AG04450 (cell line): ENCODE measurements around the gene C1orf21. TPM values are rescaled to one million over a fixed set of nuclear protein-coding genes. Genes with fewer than 3 reads are reported as not detected.

Experiments used
- CTCF ChIA-PET: fragments of 300-600, 350-600 bp; formaldehyde crosslinking; extraction: SDS; loops from one replicate; lab custom pipeline; 2022; ENCODE audit warnings: antibody characterized with exemption, inconsistent platforms; lab: Charles Lee
- POLR2A ChIA-PET: fragments of 350-600 bp; formaldehyde crosslinking; extraction: SDS; loops from one replicate; lab custom pipeline; 2021; ENCODE audit warnings: antibody characterized with exemption, inconsistent platforms; lab: Yijun Ruan, JAX
- DNase-seq: peaks from one replicate; pipeline ENCODE4 v3.0.0-alpha.2; 2011; ENCODE audit warnings: low read depth, low spot score
- H3K27ac ChIP-seq: one replicate; pipeline ENCODE4 v1.5.1; 2012; ENCODE audit warnings: low read depth, low read length, control low read depth
- H3K27me3 ChIP-seq: one replicate; pipeline ENCODE4 v1.6.0; 2012; ENCODE audit warnings: low read length; ENCODE audit not compliant: control insufficient read depth, insufficient read depth
- H3K4me3 ChIP-seq: 2 replicates; pipeline ENCODE4 v1.5.1; 2011; ENCODE audit warnings: mild to moderate bottlenecking, low read depth, low read length, control low read depth
- H3K9me3 ChIP-seq: 2 replicates; pipeline ENCODE4 v1.5.1; 2012; ENCODE audit warnings: low read length; ENCODE audit not compliant: control insufficient read depth, insufficient read depth
- polyA plus RNA-seq: library from polyadenylated mRNA; depleted of rRNA; stranded (reverse); fragments of >200 nt; gene quantifications from 2 replicates; pipeline ENCODE4 v1.2.3, GENCODE V29; 2011
- TF ChIP-seq, protein P1 (sequence below): IDR thresholded peaks from 2 replicates; pipeline ENCODE4 v1.5.1; 2011; ENCODE audit warnings: low read depth, low read length, control low read depth, inconsistent platforms

The C1orf21 gene
- polyA plus RNA-seq, 1 experiment: 29.5 TPM

DNA sequence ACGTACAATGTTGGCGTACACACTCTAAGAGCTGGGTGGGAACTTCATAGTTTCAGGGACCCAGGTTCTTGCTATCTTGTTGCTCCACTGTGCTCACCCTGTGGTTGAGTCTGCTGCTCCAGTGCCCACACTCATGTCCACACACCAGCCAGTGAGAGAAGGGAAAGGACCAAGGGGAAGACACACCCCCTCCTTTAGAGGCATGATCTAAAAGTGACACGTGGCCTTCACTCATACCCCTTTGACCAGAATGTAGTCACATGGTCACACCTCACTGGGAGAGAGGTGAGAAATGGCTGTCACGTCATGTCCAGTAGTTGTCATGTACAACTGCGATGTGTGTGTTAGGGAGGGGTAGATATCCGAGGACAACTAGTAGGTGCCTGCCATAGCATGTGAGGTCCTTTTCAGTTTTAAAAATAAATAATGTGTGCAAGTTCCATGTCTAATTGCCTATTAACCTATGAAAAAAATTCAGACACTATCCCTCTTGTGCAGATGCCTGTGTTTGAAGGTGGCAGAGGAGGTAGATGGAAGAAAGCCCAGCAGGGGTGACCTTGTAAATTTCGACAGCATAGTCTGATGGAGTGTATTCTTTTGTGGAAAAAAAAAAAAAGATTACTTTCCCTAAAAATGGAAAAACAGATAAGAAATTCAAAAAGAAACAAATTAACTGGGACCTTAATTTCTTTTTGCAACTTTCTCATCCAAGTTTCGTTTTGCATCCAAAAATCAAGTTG lies 149.6 kb downstream of the C1orf21 start:
- DNase-seq: no peak
- no peak overlapping the region for H3K27ac ChIP-seq
- CTCF ChIA-PET: no interaction called here
- H3K27me3 ChIP-seq: no peaks in the 10 kb centered on the region
- no peaks in the 10 kb centered on the region for H3K9me3 ChIP-seq
- no peak overlapping the region for H3K4me3 ChIP-seq
- POLR2A ChIA-PET: no interaction called here
- TF ChIP-seq, protein P1, sequence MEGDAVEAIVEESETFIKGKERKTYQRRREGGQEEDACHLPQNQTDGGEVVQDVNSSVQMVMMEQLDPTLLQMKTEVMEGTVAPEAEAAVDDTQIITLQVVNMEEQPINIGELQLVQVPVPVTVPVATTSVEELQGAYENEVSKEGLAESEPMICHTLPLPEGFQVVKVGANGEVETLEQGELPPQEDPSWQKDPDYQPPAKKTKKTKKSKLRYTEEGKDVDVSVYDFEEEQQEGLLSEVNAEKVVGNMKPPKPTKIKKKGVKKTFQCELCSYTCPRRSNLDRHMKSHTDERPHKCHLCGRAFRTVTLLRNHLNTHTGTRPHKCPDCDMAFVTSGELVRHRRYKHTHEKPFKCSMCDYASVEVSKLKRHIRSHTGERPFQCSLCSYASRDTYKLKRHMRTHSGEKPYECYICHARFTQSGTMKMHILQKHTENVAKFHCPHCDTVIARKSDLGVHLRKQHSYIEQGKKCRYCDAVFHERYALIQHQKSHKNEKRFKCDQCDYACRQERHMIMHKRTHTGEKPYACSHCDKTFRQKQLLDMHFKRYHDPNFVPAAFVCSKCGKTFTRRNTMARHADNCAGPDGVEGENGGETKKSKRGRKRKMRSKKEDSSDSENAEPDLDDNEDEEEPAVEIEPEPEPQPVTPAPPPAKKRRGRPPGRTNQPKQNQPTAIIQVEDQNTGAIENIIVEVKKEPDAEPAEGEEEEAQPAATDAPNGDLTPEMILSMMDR: no peak

DNA sequence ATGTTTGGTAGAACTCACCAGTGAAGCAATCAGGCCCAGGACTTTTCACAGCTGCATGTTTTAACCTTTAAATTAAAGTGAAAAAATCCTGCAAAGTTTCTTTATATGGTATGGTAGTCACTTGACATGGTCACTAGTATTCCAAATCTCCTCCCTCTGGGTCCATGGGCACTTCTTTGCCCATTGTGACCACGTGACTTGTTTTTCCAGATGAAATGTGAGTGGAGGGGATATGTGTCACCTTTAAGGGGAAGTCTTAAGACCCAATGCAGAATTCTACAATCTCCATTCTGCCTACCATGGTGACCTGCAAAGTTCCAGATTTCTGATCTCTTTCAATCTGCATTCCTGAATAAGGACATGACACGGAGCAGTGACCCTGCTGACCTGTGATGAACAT lies 152.8 kb downstream of the C1orf21 start:
- CTCF ChIA-PET: no interaction called here
- Histone ChIP-seq H3K4me3 (no peak overlapping the region), H3K27ac (no peak overlapping the region), H3K9me3 (no peaks in the 10 kb centered on the region), H3K27me3 (no peaks in the 10 kb centered on the region)
- DNase-seq: no peak
- POLR2A ChIA-PET: no interaction called here
- TF ChIP-seq, protein P1: no peak

DNA sequence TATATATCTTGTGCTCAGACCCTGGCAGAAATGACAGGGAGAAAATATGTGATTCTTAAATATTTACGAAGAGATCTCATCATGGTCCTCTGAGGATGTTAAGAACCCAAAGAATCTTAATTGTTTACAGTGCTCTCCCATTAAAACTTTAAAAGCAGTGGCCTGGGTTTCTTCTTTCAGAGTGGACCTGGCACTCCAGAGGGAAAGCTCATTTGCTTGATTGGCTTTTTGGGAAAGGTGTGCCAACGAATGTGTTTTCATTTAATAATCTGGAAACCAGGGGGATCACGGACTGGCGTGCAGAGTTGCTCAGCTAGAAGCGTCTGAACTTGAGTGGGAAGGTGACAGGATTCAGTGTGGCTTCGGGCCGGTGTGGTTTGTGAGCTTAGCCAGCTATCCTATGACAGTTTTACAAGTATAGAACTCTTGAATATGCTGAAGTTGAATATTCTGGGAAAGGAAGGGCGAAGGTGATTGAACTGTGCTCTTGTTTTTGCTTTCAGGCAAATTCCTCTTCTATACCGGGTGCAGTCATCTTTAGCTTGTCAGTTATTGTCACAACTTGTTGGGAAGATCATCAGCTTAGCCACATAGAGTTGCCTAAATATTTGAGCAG lies 154.8 kb downstream of the C1orf21 start:
- ChIA-PET CTCF (interaction anchor here (1.1 kb wide), 1 partner anchor 122 kb away, joined by 4 read pairs; no protein-coding TSS in a partner anchor), POLR2A (no interaction called here)
- Histone ChIP-seq H3K4me3 (no peak overlapping the region), H3K9me3 (no peaks in the 10 kb centered on the region), H3K27me3 (no peaks in the 10 kb centered on the region), H3K27ac (no peak overlapping the region)
- TF ChIP-seq, protein P1: no peak
- no peak for DNase-seq

DNA sequence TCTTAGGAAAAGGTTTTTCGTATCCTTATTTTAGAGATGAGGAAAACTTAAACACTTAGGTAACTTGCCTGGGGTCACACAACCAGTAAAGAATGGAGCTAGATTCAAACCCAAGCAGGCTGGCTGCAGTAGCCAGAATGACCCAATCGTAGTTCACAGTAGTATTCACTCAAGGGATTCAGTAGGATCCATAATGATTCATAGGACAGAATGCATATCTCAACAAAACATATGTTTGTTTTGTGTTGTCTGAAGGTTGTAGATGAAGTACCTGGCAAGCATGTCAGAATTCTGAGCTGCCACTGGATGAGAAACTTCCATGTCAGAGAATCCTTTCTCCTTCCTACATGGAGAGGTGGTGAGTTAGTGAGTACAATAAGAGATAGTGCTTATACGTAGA lies 155.5 kb downstream of the C1orf21 start:
- TF ChIP-seq, protein P1: no peak
- CTCF ChIA-PET: interaction anchor here (1.1 kb wide), 1 partner anchor 122 kb away, joined by 4 read pairs; no protein-coding TSS in a partner anchor
- Histone ChIP-seq H3K4me3 (no peak overlapping the region), H3K27me3 (no peaks in the 10 kb centered on the region), H3K9me3 (no peaks in the 10 kb centered on the region), H3K27ac (no peak overlapping the region)
- DNase-seq: no peak
- POLR2A ChIA-PET: no interaction called here

DNA sequence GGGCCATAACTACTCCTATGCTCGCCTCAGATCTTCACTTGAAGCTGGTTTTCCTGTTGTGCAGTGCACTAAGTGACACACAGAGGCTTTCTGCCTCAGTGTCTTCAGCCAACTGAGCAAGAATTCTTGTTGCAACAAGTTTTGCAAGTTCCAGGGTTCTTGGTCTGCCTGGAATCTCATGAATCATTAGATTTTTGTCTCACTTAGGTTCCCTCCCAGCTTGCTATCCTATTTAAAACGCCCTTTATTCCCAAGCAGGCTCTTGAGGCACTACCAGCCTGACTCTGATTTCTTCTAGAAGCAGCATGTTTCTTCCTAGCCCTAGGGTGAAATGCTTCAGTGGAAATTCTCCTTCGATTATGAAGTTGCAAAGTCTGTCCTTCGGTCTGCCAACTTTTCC lies 158.8 kb downstream of the C1orf21 start:
- Histone ChIP-seq H3K9me3 (no peaks in the 10 kb centered on the region), H3K27me3 (no peaks in the 10 kb centered on the region), H3K27ac (no peak overlapping the region), H3K4me3 (no peak overlapping the region)
- ChIA-PET POLR2A (no interaction called here), CTCF (interaction anchor here (1.2 kb wide), 1 partner anchor 118 kb away, joined by 3 read pairs; no protein-coding TSS in a partner anchor)
- no peak for DNase-seq
- TF ChIP-seq, protein P1: no peak
